Esophagus mucosa (tissue), 1 donor: ENCODE results near the gene ZNRF4. TPM values are rescaled to one million over a fixed set of nuclear protein-coding genes. Genes with fewer than 3 reads are reported as not detected.
A peak's percentile ranks its signal among the peaks of the same experiment; 100 is the strongest.
"Not testable (repeated sequence)": the region's sequence is repeated elsewhere in the genome, so short reads cannot be mapped to it uniquely, and the experiment has no call there.

Source experiments
- ATAC-seq: fragments of 200-7000 bp; cut with Tn5 transposase; one replicate; pipeline ENCODE4 v1.9.1; 2020
- total RNA-seq: library from RNA; stranded (reverse); gene quantifications from one replicate; pipeline ENCODE4 v1.2.4, GENCODE V29; 2023
- donor health status: DM: yes; HTN: yes; CAD: no.

The ZNRF4 gene, protein sequence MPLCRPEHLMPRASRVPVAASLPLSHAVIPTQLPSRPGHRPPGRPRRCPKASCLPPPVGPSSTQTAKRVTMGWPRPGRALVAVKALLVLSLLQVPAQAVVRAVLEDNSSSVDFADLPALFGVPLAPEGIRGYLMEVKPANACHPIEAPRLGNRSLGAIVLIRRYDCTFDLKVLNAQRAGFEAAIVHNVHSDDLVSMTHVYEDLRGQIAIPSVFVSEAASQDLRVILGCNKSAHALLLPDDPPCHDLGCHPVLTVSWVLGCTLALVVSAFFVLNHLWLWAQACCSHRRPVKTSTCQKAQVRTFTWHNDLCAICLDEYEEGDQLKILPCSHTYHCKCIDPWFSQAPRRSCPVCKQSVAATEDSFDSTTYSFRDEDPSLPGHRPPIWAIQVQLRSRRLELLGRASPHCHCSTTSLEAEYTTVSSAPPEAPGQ
- total RNA-seq: not detected

DNA sequence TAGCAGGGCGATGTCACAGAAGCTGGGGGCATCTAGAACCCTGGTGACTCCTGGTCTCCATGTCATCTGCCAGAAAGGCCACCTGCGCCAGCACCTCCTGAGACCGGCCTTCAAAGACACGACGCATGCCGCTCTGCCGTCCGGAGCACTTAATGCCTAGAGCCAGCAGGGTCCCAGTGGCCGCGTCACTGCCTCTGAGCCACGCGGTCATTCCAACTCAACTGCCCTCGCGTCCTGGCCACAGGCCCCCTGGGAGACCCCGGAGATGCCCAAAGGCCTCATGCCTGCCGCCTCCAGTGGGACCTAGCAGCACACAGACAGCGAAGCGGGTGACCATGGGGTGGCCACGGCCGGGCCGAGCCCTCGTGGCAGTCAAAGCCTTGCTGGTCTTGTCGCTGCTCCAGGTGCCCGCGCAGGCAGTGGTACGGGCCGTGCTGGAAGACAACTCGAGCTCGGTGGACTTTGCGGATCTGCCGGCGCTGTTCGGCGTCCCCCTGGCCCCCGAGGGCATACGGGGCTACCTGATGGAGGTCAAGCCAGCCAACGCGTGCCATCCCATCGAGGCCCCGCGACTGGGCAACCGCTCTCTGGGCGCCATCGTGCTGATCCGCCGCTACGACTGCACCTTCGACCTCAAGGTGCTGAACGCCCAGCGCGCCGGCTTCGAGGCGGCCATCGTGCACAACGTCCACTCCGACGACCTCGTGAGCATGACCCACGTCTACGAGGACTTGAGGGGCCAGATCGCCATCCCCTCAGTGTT, at the start of gene ZNRF4:
Gene ZNRF4 (plus strand): TSS at position 51 of the 763 bp plus-strand sequence. CDS start 75 bp downstream, at position 126.
- ATAC-seq: no peak

DNA sequence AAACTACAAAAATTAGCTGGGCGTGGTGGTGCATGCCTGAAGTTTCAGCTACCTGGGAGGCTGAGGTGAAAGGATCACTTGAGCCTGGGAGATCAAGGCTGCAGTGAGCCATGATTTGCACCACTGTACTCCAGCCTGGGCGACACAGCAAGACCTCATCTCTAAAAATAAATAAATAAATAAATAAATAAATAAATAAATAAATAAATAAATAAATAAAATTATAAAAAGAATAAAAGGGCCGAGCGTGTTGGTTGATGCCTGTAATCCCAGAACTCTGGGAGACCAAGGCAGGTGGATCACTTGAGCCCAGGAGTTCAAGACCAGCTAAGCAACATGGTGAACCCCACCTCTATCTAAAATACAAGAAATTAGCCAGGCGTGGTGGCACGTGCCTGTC, 49.0 kb upstream of the ZNRF4 start:
- ATAC-seq: not testable (repeated sequence)

DNA sequence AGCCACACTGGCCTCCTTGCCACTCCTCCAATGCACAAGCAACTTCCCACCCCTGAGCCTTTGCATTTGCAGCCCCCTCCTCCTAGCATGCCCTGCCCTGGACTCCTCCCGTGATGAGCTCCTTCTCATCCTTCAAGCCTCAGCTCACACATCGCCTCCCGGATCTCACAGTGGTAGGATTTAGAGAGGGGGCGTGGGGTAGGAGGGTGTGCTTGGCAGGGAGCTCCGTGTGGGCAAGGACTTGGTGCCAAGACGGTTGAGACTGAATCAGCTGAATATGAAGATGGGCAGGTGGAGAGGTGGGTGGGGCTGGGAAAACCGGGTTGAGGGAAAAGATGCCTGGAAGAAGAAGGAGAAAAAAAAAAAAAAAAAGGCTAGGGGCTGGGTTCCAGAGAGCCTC, 48.4 kb upstream of the ZNRF4 start:
- no peak for ATAC-seq

DNA sequence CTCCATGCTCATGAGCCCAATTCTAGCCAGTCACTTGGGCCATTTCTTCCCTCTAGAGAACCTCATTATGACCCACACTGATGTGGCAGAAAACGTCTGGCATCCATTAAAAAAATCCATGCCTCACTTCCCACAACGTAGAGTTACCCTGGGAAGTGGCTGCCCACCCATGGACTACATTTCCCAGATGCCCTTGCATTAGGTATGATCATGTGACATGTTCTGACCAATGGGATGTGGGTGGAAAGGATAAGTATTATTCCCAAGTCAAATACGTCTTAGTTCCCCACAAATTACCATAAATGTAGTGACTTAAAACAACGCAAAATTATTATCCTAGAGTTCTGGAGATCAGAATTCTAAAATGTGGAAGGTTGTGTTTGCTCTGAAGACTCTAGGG, 47.9 kb upstream of the ZNRF4 start:
- ATAC-seq: no peak

DNA sequence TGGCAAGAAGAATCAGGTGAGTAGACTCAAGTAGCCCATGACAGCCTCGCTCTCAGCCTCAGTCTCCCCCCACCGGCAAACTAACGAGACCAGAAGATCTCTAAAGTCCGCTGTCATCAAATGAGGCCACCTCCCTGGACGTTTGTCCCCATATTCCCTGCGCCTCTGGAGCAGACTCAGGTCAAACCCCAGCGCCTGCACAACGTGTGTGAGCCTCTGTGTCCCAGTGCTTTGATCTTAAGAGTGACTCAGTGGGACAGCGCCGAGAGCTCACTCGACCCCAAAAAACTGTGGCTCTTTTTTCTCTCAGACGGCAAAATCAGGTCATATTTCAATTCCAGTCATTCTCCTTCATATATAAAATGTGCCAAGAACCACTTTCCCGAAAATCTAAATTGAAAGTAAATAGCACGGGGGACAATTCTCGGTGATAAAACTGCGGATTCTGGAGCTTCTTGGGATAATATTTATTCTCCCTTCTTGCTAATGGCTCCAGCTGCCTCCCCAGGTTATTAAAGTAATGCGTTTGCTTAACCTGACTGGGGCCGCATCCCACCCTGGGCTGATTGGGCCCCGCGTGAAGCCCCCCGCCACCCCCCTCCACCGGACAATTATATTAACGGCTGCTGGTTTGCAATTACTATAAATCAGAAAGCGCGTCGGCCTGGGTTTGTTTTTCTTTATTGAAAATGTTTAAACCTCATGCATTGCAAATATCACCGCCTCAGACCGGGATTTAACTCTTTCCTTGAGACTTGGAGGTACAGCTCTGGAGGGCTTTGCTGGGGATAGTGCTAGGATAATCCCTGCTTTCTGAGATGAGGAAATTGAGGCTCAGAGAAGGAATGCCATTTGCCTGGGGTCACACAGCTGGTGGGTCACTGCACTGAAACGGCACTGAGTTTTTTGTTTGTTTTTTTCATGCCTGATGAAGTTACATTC, 37.5 kb upstream of the ZNRF4 start:
- ATAC-seq: no peak

DNA sequence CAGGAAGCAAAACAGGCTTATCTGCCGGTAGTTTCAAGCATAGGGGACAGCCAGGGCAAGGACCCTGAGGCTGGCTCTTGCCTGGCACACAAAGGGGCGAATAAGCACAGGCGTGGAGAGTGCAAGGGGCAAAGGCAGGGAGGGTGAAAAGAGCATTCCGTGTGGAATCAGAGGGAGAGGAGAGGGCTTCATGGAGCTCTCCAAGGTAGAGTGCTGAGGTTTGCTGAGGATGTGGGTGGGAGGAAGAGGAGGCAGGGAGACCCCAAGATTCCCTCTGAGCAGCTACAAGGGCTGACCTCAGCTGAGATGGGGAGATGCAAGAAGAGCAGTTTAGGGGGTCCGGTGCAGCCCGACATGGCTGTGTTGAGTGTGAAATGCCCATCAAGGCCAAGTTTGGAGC, 36.5 kb upstream of the ZNRF4 start:
- ATAC-seq: no peak

DNA sequence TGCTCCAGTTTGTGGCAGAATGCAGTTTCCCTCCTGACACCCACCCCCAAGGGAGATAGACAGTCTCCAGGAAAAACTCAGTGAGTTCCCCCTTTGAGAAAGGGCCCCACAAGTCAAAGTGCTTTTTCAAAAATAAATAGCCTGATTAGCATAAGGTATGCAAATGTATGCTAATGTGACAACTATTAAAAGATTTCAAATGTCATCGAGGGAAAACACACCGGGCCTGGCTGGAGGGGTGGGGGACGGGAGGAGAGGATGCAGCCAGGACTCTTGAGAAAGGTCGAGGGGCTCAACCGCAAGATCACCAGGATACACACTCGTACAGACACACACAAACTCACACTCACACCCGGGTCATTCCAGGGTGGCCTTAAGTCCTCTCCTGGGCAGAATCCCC, 34.3 kb upstream of the ZNRF4 start:
- no peak for ATAC-seq

DNA sequence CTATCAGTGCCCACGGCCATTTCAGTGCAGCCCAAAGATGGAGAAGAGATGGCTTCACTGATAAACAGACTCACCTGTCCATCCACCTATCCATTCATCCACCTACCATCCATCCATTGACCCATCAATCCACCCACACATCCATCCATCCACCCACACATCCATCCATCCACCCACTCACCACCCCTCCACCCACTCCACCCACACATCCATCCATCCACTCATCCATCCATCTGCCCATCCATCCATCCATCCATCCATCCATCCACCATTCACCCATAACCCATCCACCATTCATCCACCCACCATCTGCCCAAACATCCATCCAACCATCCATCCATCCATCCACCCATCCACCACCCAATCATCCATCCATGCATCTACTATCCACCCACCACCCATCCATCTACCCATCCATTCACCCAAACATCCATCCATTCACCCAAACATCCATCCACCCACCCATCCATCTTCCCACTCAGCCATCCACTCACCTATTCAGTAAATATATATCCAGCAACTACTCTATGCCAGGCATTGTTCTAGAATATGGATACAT, 31.6 kb upstream of the ZNRF4 start:
- ATAC-seq: no peak

DNA sequence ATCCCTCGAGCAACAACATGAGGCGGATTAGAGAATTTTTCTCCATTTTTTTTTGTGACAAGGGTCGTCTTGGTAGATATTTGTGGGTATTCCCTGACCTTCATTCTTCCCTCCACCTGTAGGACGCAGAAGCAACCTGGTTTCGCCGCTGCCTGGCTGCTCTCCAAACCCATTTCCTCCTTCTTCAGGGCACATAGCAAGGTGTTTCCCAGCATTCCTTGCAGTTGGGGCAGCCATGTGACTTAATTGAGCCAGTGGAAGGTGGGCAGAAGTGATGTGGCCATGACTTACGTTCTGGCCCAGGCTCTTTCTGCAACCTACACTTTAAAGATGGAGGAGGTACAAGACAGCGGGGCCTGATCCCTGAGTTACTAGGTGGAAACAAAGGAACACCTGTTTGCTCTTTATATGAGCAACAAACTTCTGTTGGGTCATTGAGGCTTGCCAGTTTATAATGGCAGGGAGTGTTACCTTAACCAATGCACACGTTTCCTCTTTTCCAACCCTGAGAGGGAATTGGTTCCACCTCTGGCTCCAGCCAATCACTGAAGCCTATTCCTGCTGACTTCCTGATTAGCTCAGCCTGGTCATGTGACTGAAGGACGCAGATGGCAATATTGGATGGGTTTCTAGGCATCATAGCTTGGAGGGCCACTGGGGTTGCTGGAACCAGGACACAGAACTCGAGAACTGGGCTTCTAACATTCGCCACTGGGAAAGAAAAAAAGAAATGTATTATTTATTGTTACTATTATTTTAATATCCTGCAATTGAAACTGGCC, 30.8 kb upstream of the ZNRF4 start:
- ATAC-seq: no peak

DNA sequence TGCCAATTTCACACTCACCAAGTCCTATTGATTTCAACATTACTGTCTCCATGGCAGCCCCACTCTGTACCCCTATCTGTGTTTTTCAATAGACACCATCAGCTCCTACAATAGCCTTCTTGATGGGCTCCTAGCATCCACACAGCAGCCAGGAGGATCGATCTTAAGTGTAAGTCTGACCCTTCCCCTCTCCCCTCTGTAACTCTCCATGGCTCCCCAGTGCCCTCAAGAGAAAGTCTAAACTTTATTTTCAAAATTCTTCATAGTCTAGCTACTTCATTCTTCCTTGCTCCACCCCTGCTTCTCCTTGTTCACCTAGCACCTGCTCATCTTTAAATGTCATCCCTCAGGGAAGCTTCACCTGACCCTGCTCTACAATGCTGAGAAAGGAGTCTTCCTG, 30.0 kb upstream of the ZNRF4 start:
- ATAC-seq: no peak

DNA sequence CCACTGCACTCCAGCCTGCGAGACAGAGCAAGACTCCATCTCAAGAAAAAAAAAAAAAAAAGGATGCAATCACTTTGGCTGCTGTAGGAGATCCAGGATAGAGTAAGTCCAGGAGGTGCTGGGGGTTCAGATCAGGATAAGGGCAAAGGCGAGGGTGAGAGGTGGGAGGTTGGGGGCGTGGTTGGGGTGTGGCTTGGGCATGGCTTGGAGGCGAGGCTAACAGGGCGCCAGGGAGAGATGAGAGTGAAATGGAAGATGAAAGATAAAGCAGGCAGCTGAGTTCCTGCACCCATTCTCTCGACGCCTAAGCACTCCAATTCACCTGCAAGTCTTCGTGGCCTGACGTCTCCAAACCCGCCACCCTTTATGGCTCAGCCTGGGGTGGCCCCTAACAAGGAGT, 25.0 kb upstream of the ZNRF4 start:
- no peak for ATAC-seq

DNA sequence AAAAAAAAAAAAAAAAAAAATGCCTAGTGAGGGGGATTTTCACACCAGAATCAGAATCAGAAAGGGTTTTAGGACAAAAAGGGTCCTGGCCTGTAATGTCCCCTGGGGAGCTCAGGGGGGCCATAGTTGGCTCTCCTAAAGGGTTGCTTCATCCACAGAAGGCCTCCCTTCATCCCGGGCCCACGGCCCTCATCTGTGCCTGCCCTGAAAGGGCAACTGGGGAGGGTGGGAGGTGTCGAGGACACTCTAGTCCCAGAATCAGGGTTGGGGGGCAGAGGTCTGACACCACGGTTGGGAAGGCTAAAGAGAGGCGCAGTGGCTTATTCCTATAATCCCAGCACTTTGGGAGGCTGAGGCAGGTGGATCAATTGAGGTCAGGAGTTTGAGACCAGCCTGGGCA, 22.5 kb upstream of the ZNRF4 start:
- ATAC-seq: no peak

DNA sequence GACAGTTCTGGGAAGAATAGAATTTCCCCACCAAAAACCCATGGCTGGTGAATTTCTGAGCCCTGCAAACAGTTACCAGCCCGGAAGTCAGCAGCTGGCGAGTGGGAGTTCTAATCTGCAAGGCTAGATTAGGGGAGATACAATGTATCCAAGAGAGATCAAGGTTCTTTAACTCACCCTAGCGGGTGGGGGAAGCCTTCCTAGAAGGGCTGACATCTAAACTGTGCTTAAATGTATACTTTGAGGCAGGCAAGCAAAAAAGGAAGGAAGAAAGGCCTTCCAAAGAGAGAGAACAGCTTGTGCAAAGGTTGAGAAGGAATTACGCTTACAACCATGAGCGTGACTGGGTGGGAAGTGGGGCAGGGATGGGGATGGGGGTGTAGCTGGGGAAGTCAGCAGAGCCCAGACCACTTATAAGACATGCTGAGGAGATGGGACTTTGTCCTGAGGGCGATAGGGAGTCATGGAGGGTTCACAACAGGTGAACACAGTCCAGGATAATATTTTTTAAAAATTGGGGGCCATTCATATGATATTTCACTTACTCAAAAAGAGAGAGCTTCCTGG, 20.8 kb upstream of the ZNRF4 start:
- ATAC-seq: no peak

DNA sequence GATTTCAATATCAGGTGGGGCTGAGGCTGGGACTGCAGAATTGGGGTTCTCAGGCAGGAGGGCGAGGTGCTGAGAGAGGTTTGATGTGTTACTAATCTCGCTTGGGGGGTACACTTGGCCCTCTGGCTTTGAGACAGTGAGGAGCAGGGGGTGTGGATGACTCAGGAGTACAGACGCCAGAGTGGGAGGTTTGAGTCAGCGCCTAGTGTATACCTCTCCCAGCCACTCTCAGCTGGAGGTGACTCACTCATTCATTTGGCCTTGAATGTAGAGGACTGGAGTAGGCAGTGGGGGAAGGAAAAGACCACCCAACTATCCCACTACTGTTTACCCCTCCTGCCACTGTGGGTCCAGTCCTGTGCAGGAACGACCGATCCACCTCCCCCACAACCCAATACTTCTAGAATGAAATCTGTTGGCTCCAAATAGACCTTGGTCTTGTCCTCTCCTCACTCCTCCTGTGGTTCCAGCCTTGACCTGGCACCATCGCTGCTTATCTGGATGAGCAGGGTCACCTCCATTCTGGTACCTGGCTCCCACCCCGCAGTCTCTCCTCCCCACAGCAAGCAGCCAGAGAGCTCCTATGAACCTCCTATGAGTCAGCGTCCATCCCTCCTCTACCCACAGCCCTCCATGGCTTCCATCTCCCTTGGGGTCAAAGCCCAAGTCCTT, 20.1 kb upstream of the ZNRF4 start:
- ATAC-seq: peak; percentile 67

DNA sequence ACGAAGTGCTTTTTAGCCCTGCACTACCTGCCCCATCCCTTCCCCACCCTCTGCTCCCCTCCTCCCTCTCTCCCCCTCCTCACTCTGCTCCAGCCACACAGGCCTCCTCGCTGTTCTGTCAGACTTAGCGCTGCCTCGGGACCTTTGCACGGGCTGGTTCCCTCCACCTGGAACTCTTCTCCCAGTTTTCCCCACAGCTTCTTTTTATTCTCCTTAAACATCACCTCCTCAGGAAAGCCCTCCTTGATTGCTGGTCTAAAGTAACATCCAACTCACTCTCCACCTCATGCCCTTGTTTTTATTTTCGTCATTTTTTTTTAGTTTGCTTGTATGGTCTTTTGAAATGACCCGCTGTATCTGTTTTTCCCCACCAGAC, 19.6 kb upstream of the ZNRF4 start:
- no peak for ATAC-seq

DNA sequence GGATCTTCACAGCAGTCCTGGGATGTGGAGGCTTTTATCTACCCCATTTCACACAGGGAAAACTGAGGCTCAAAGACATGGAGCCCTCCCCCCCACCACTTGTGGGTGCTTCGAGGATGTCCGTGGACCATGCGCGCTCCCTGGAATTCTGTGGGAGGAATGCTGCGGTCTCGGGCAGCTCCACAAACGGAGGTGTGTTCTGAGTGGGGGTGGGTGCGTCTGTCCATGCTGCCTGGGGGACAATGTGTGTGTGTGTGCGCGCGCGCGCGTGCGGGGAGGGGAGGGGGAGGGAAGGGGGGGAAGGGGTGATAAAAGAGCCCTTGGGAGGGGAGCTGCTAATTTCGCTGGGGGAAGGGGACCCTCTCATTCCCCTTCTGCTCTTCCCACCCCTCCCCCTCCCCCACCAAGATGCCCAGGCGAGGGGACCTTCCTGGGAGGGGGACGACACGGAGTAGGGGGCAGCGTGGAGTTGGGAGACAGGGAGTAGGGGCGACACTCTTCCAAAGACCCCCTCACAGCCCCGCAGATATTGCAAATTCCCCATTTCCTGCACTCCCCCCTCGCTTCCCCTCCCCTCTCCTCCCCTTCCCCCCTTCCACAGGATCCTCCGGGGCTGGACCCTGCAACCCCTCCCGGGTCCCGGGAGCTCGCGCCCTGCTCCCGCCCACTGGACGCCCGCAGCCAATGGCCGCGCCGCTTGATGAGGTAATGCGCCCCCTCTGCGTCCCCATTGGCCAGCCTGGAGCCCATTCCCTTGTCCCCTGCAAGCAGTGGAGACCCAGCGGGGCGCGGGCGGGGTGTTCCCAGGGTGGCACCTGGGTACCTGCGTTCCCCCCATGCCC, 18.9 kb upstream of the ZNRF4 start:
- no peak for ATAC-seq

DNA sequence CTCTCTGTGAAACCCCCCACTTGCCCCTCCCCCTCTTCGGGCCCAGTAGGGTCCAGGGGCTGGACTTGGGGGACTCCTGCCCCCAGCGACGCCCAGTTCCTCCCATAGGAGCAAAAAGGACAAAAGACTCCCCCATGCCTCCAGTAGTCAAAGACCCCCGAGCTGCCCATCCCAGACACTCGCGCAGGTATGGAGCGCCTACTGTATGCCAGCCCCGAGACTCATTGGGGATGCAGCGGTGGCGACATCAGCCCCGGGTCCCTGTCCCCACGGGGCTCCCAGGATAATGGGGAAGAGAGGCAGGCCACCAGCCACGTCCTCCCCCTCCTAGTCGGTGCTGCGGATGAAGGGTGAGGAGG, 18.3 kb upstream of the ZNRF4 start:
- no peak for ATAC-seq

DNA sequence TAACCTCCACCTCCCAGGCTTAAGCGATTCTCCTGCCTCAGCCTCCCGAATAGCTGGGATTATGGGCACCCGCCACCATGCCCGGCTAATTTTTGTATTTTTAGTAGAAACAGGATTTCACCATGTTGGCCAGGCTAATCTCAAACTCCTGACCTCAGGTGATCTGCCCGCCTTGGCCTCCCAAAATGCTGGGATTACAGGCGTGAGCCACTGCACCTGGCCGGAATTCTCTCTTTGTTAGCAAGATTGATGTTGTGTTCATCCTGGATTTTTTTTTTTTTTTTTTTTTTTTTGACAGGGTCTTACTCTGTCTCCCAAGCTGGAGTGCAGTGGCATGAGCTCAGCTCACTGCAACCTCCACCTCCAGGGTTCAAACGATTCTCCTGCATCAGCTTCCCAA, 16.5 kb upstream of the ZNRF4 start:
- ATAC-seq: not testable (repeated sequence)

DNA sequence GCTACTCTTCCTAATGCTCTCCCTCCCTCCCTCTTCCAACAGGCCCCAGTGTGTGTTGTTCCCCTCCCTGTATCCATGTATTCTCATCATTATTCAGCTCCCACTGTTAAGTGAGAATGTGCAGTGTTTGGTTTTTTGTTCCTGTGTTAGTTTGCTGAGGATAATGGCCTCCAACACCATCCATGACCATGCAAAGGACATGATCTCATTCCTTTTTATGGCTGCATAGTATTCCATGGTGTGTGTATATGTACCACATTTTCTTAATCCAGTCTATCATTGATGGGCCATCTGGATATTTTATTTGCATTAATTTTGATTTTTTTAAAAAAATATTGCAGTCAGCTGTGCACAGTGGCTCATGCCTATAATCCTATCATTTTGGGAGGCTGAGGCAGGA, 15.8 kb upstream of the ZNRF4 start:
- no peak for ATAC-seq

DNA sequence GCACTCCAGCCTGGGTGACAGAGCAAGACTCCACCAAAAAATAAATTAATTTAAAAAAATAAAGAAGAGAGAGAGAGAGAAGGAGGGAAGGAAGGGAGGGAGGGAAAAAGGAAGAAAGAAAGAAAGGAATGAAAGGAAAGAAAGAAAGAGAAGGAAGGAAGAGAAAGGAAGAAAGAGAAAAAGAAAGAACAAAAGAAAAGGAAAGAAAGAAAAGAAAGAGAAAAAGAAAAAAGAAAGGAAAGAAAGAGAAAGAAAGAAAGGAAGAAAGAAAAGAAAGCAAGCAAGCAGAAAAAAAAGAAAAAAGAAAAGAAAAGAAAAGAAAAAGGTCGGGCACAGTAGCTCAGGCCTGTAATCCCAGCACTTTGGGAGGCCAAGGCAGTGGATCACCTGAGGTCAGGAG, 14.9 kb upstream of the ZNRF4 start:
- ATAC-seq: no peak
